H1 (cell line): ENCODE results near the gene PCF11. TPM values are rescaled to one million over a fixed set of nuclear protein-coding genes. Genes with fewer than 3 reads are reported as not detected.

Experiments
- CTCF ChIA-PET: fragments of 300-600 bp; sonication (Branson Sonifier 250); formaldehyde crosslinking; loops from one replicate; lab custom pipeline; 2021; ENCODE audit not compliant: partially characterized antibody; lab: Charles Lee
- POLR2A ChIA-PET: fragments of 300-600 bp; sonication (Branson Sonifier 250); formaldehyde crosslinking; loops from one replicate; lab custom pipeline; 2021; ENCODE audit warnings: inconsistent platforms; ENCODE audit not compliant: partially characterized antibody; lab: Charles Lee
- DNase-seq, 2 experiments: peaks; one replicate each; pipeline versions ENCODE4 v3.0.0 to v3.0.0-alpha.2; 2010 to 2022; ENCODE audit warnings: low spot score in 2 of 2, low read depth in 1 of 2, mixed read lengths in 1 of 2
- FAIRE-seq: peaks from 2 replicates; lab custom pipeline; 2011; peaks lifted over from hg19 to GRCh38; lab: Jason Lieb, UNC
- H2AFZ ChIP-seq: 2 replicates; pipeline ENCODE4 v1.8.1; 2012; ENCODE audit warnings: low read length, inconsistent platforms
- H2AK5ac ChIP-seq: 2 replicates; pipeline ENCODE4 v1.6.1; 2013; ENCODE audit warnings: low read depth, low read length
- H2BK120ac ChIP-seq: replicated peaks from 2 replicates; pipeline ENCODE3; 2013; ENCODE audit warnings: low read depth, low read length, inconsistent platforms
- H2BK12ac ChIP-seq: 2 replicates; pipeline ENCODE4 v1.6.1; 2013; ENCODE audit warnings: low read depth, low read length
- H2BK15ac ChIP-seq: 2 replicates; pipeline ENCODE4 v1.6.1; 2013; ENCODE audit warnings: low read length
- H2BK20ac ChIP-seq: 2 replicates; pipeline ENCODE4 v1.6.1; 2013; ENCODE audit warnings: low read length
- H2BK5ac ChIP-seq: 2 replicates; pipeline ENCODE4 v1.6.1; 2013; ENCODE audit warnings: low read depth, low read length
- H3K14ac ChIP-seq: 2 replicates; pipeline ENCODE4 v1.6.1; 2013; ENCODE audit warnings: inconsistent platforms; ENCODE audit not compliant: insufficient read length
- H3K18ac ChIP-seq: 2 replicates; pipeline ENCODE4 v1.6.1; 2013; ENCODE audit warnings: low read length; ENCODE audit errors: extremely low read depth
- H3K23ac ChIP-seq: 2 replicates; pipeline ENCODE4 v1.6.1; 2013; ENCODE audit warnings: inconsistent platforms; ENCODE audit not compliant: insufficient read length
- H3K23me2 ChIP-seq: 2 replicates; pipeline ENCODE4 v1.6.1; 2013; ENCODE audit warnings: low read depth, low read length
- H3K27ac ChIP-seq: 2 replicates; pipeline ENCODE4 v1.6.1; 2011; ENCODE audit warnings: low read depth, low read length, inconsistent platforms
- H3K27me3 ChIP-seq, 4 experiments: replicated peaks in 1 of 4; 1 replicate in 1 of 4; 2 replicates in 3 of 4; pipeline versions ENCODE4 v1.6.1 to v1.8.1; 2011 to 2013; ENCODE audit warnings: low read length in 3 of 4, mild to moderate bottlenecking in 3 of 4, inconsistent platforms in 2 of 4, mixed read lengths in 2 of 4, moderate library complexity in 1 of 4; ENCODE audit not compliant: control insufficient read depth in 3 of 4, insufficient read depth in 3 of 4; ENCODE audit errors: extremely low read depth in 1 of 4
- H3K36me3 ChIP-seq, 4 experiments: 2 replicates each; pipeline versions ENCODE4 v1.6.1 to v1.8.1; 2011 to 2013; ENCODE audit warnings: mild to moderate bottlenecking in 4 of 4, low read length in 3 of 4, moderate library complexity in 2 of 4, control low read depth in 1 of 4, inconsistent platforms in 1 of 4; ENCODE audit not compliant: insufficient read depth in 4 of 4, control insufficient read depth in 2 of 4
- H3K4ac ChIP-seq: replicated peaks from 2 replicates; pipeline ENCODE3; 2013; ENCODE audit warnings: low read length, low read depth, mixed read lengths, inconsistent platforms; ENCODE audit not compliant: insufficient read length
- H3K4me1 ChIP-seq, 4 experiments: replicated peaks in 1 of 4; 1 replicate in 1 of 4; 2 replicates in 3 of 4; pipeline versions ENCODE4 v1.6.1 to v1.8.1; 2011 to 2013; ENCODE audit warnings: low read length in 3 of 4, inconsistent platforms in 2 of 4, mixed read lengths in 1 of 4; ENCODE audit not compliant: insufficient read depth in 4 of 4, control insufficient read depth in 3 of 4
- H3K4me2 ChIP-seq, 2 experiments: 2 replicates each; pipeline versions ENCODE4 v1.6.1 to v1.8.1; 2011 to 2013; ENCODE audit warnings: low read depth in 2 of 2, low read length in 2 of 2, control low read depth in 1 of 2, inconsistent platforms in 1 of 2, mild to moderate bottlenecking in 1 of 2; ENCODE audit not compliant: insufficient read depth in 1 of 2
- H3K4me3 ChIP-seq, 4 experiments: fragments of 200-600, 300-600 bp in 1 of 4; sonication (generic), shearing (Covaris generic), sonication (Bioruptor Twin) in 1 of 4; 2 replicates each; pipeline versions ENCODE4 v1.5.1 to v1.8.1; 2011 to 2016; ENCODE audit warnings: low read length in 4 of 4, low read depth in 3 of 4, control low read depth in 2 of 4, inconsistent platforms in 2 of 4, mild to moderate bottlenecking in 2 of 4, mixed read lengths in 1 of 4, moderate library complexity in 1 of 4; ENCODE audit not compliant: insufficient read depth in 2 of 4; ENCODE audit errors: extremely low read depth in 1 of 4
- H3K56ac ChIP-seq: replicated peaks from 2 replicates; pipeline ENCODE3; 2013; ENCODE audit warnings: low read depth, mild to moderate bottlenecking, mixed read lengths, low read length, inconsistent platforms; ENCODE audit not compliant: insufficient read length
- H3K79me1 ChIP-seq: 2 replicates; pipeline ENCODE4 v1.6.1; 2013; ENCODE audit warnings: low read depth, low read length, control low read depth
- H3K79me2 ChIP-seq, 2 experiments: 2 replicates each; pipeline versions ENCODE4 v1.6.1 to v1.8.1; 2012 to 2013; ENCODE audit warnings: low read length in 2 of 2, mild to moderate bottlenecking in 2 of 2, inconsistent platforms in 1 of 2; ENCODE audit not compliant: insufficient read depth in 2 of 2, control insufficient read depth in 1 of 2
- H3K9ac ChIP-seq, 4 experiments: replicated peaks in 1 of 4; 1 replicate in 1 of 4; 2 replicates in 3 of 4; pipeline versions ENCODE4 v1.6.1 to v1.8.1; 2011 to 2013; ENCODE audit warnings: low read depth in 3 of 4, low read length in 3 of 4, control low read depth in 2 of 4, mild to moderate bottlenecking in 2 of 4, moderate library complexity in 2 of 4, inconsistent platforms in 1 of 4; ENCODE audit errors: extremely low read depth in 1 of 4
- H3K9me3 ChIP-seq, 2 experiments: 2 replicates each; pipeline versions ENCODE4 v1.6.1 to v1.8.1; 2012 to 2013; ENCODE audit warnings: mild to moderate bottlenecking in 2 of 2, moderate library complexity in 2 of 2, control low read depth in 1 of 2, inconsistent platforms in 1 of 2, low read depth in 1 of 2, low read length in 1 of 2, mixed read lengths in 1 of 2; ENCODE audit not compliant: insufficient read depth in 2 of 2
- H4K20me1 ChIP-seq, 2 experiments: replicated peaks in 1 of 2; 2 replicates each; pipeline versions ENCODE3 to v1.8.1; 2011 to 2013; ENCODE audit warnings: inconsistent platforms in 2 of 2, low read length in 2 of 2, mild to moderate bottlenecking in 1 of 2; ENCODE audit not compliant: insufficient read depth in 2 of 2, control insufficient read depth in 1 of 2
- H4K5ac ChIP-seq: 2 replicates; pipeline ENCODE4 v1.6.1; 2013; ENCODE audit warnings: low read length, low read depth, mixed read lengths, inconsistent platforms; ENCODE audit not compliant: insufficient read length
- H4K8ac ChIP-seq: 2 replicates; pipeline ENCODE4 v1.8.0; 2013; ENCODE audit warnings: mild to moderate bottlenecking, moderate library complexity, low read length, inconsistent platforms; ENCODE audit not compliant: insufficient read depth; ENCODE audit errors: extremely low read depth
- H4K91ac ChIP-seq: replicated peaks from 2 replicates; pipeline ENCODE3; 2013; ENCODE audit warnings: low read length, mixed read lengths, inconsistent platforms; ENCODE audit not compliant: insufficient read length
- ATF2 ChIP-seq: IDR thresholded peaks from 2 replicates; pipeline ENCODE4 v1.6.1; 2012; ENCODE audit warnings: low read length, inconsistent platforms
- CHD1 ChIP-seq: IDR thresholded peaks from 2 replicates; pipeline ENCODE4 v1.6.1; 2012; ENCODE audit warnings: low read depth, low read length, improper control_type of control experiment
- HDAC6 ChIP-seq: IDR thresholded peaks from one replicate; pipeline ENCODE4 v1.7.1; 2012; ENCODE audit warnings: low read depth, mild to moderate bottlenecking, inconsistent platforms, low read length, moderate library complexity
- JUN ChIP-seq: IDR thresholded peaks from 2 replicates; pipeline ENCODE4 v1.6.1; 2011; ENCODE audit warnings: low read depth, mild to moderate bottlenecking, improper control_type of control experiment, low read length
- KDM4A ChIP-seq: IDR thresholded peaks from one replicate; pipeline ENCODE4 v1.7.1; 2012; ENCODE audit warnings: low read depth, mild to moderate bottlenecking, moderate library complexity, low read length, inconsistent platforms; ENCODE audit not compliant: severe bottlenecking
- SAP30 ChIP-seq: fragments of 300-600 bp; sonication (generic); IDR thresholded peaks from 2 replicates; pipeline ENCODE4 v1.7.1; 2012; ENCODE audit warnings: low read length, moderate library complexity, mild to moderate bottlenecking, inconsistent platforms; ENCODE audit not compliant: insufficient read depth, insufficient replicate concordance
- TBP ChIP-seq: IDR thresholded peaks from 2 replicates; pipeline ENCODE4 v1.6.1; 2011; ENCODE audit warnings: low read depth, low read length, improper control_type of control experiment
- WGBS, 2 experiments: shearing (Covaris generic) in 1 of 2; methylation state at CpG; one replicate each; pipeline versions ENCODE4 v1.1.6 to v1.1.7; 2013 to 2015; ENCODE audit warnings: low lambda C conversion rate in 2 of 2, mixed read lengths in 2 of 2, inconsistent platforms in 1 of 2, low coverage in 1 of 2, missing lambda C conversion rate in 1 of 2; ENCODE audit not compliant: insufficient replicate concordance in 2 of 2, insufficient coverage in 1 of 2, insufficient read length in 1 of 2; ENCODE audit errors: extremely low coverage in 1 of 2, missing lambda C conversion rate in 1 of 2; 5-methylcytosine and 5-hydroxymethylcytosine counted together
- polyA plus RNA-seq, 7 experiments: library from polyadenylated mRNA; depleted of rRNA in 3 of 7; stranded (reverse) in 5 of 7; unstranded in 2 of 7; fragments of >200 nt in 5 of 7; fragments of 200-250 nt in 2 of 7; gene quantifications; 1 replicate in 5 of 7; 2 replicates in 1 of 7; 4 replicates in 1 of 7; pipeline versions ENCODE4 v1.2.1 to v1.2.3, GENCODE V29; 2011 to 2013; ENCODE audit warnings: missing spikeins in 2 of 7, mixed read lengths in 2 of 7
- total RNA-seq: library from RNA; stranded (reverse); fragmentation: NEBNext Ultra II Directional; extraction: Animal tissue kit (Norgen Biotek cat#: 25700); gene quantifications from 2 replicates; pipeline ENCODE4 v1.2.1, GENCODE V29; 2021
- TF ChIP-seq, protein P1 (sequence below): IDR thresholded peaks from 2 replicates; pipeline ENCODE4 v1.6.1; 2011; ENCODE audit warnings: low read length, improper control_type of control experiment

Gene PCF11
- total and polyA plus RNA-seq, 2 of the 8 experiments (the other 6 are each of a cell fraction or from before 2014, with no cell fraction given), result 25.1 to 47.7 TPM

DNA sequence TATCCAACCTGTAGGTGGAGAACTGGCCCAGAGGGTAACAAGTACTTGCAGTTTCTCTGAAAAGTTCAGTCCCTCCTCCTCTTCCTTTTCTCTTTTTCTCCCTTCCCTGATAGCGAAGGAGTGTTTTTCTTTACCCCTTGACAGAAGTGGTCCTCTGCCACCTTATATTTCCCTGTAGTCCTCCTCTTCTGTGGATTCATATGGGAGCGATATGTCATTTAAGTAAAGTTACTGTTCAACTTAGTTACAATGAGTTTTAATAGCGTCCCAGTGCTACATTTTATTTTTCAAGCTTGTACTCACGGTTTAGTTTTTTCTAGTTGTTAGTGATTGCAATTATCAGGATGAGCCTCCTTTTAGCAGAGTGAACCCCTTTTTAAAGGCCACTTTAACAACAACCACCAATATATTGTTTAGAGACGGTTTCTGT, 1.4 kb downstream of the PCF11 start:
- TF ChIP-seq JUN (no peak), HDAC6 (no peak), SAP30 (peak; percentile 70), TBP (no peak), ATF2 (no peak), KDM4A (no peak), CHD1 (no peak; the same call in 1 of the 2 replicates)
- TF ChIP-seq, protein P1, sequence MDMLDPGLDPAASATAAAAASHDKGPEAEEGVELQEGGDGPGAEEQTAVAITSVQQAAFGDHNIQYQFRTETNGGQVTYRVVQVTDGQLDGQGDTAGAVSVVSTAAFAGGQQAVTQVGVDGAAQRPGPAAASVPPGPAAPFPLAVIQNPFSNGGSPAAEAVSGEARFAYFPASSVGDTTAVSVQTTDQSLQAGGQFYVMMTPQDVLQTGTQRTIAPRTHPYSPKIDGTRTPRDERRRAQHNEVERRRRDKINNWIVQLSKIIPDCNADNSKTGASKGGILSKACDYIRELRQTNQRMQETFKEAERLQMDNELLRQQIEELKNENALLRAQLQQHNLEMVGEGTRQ, result no peak
- ChIA-PET POLR2A (interaction anchor here (0.9 to 3.7 kb wide), 10 partner anchors 11 to 257 kb away, joined by 3 to 25 read pairs (median 5); partner anchors contain the start of genes CCDC90B, DDIAS and RAB30), CTCF (interaction anchor here (0.7 kb wide), 1 partner anchor 483 kb away, joined by 3 read pairs; no protein-coding TSS in a partner anchor)
- Histone ChIP-seq H3K79me2 (peaks cover 29 to 64% of the 10 kb centered on the region in 2 experiments), H4K91ac (no peak overlapping the region), H3K27ac (0 out of 2 replicates have a peak overlapping the region, but pooled peaks have one; percentile 92), H2BK12ac (no peak overlapping the region), H3K4me2 (peak overlapping the region; percentile 65 to 80), H3K9ac (peak overlapping the region; percentile 9 to 95 (median 52)), H3K36me3 (peaks cover 0 to 29% (median 1%) of the 10 kb centered on the region in 4 experiments; a peak in 2 of 8 replicates), H3K4ac (no peak overlapping the region), H4K8ac (no peak overlapping the region), H2BK5ac (no peak overlapping the region), H2BK15ac (no peak overlapping the region), H3K18ac (no peak overlapping the region), H3K4me1 (peaks cover 0 to 7% (median 2%) of the 10 kb centered on the region in 4 experiments; a peak in 1 of 7 replicates), H2AK5ac (no peak overlapping the region), H2BK120ac (no peak overlapping the region), H3K56ac (no peak overlapping the region), H3K23me2 (peaks cover 5% of the 10 kb centered on the region; the same call in 1 of the 2 replicates), H2BK20ac (no peak overlapping the region), H2AFZ (no peak overlapping the region), H3K9me3 (no peaks in the 10 kb centered on the region), H3K23ac (no peak overlapping the region), H4K5ac (no peak overlapping the region), H3K4me3 (peak overlapping the region; percentile 85 to 96 (median 96)), H3K27me3 (no peaks in the 10 kb centered on the region), H4K20me1 (peaks cover 14 to 17% of the 10 kb centered on the region in 2 experiments), H3K79me1 (0 out of 2 replicates have a peak, but pooled peaks cover 4% of the 10 kb centered on the region), H3K14ac (no peak overlapping the region)
- FAIRE-seq (no peak), DNase-seq (no peak)
- WGBS, 2 experiments, result 2% methylated on average over 5 of the region's 5 CpGs; no CpG with 5 or more reads in 1 of the 2 experiments
